HG02973 (cell line): ENCODE results near the gene BRSK2.
"Not testable (repeated sequence)": the region's sequence is repeated elsewhere in the genome, so short reads cannot be mapped to it uniquely, and the experiment has no call there.

Source experiments
- ATAC-seq: cut with Tn5 transposase; IDR thresholded peaks from one replicate; pipeline ENCODE4 v1.9.1; 2021; ENCODE audit warnings: moderate library complexity; ENCODE audit not compliant: unreplicated experiment

The BRSK2 gene

DNA sequence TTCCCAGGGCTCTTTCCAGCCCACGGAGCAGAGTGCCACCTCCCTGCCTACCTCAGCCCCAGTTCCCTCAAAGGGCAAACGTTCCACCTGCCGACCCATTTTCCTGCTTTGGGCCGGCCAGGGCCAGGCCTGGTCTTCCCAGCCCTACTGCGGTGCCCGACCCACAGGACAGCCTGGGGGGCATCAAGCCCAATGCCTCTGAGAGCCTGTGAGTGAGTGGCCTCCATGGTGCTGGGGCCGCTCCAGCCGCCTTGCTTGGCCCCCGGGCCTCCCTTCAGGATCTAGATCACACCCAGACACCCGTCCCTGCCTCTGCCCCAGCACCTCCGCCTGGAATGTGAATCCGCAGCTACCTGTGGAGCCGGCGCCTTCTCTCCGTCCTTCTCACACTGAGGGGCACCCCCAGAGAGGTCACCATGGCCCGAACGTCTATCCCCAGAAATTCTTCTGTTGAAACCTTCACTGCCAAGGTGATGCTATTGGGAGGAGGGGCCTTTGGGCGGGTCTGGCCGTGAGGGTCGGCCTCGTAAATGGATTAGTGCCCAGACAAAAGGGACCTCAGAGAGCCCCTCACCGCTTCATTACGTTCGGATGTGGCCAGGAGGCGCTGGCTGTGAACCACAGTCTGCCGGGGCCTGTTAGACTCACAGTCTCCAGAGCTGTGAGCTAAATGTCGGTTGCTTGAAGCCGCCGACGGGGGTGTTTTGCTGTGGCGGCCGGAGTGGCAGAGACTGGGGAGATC lies 36.2 kb upstream of the BRSK2 start:
- ATAC-seq: no peak

- no peak for ATAC-seq
These were observed 35.4 kb upstream of the BRSK2 start for GRCh38 chr11:1354125-1354938.

DNA sequence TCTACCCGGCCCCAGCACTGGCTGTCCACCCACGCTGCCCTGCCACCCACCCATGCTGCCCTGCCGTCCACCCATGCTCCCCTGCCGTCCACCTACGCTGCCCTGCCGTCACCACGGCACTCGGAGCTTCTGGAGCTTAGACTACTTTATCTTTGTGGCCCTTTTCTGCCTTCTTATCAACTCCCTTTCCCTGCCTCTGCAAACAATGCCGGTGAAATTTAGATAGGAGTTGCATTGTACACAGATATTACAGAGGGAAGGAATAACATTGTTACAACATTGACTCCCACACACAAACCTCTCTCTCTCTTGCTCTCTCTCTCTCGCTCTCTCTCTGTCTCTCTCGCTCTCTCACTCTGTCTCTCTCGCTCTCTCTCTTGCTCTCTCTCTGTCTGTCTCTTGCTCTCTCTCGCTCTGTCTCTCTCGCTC lies 33.7 kb upstream of the BRSK2 start:
- ATAC-seq: no peak

- no peak for ATAC-seq
These were observed 33.2 kb upstream of the BRSK2 start for GRCh38 chr11:1356478-1356960.

GRCh38 chr11:1358286-1358685 lies 31.4 kb upstream of the BRSK2 start:
- no peak for ATAC-seq

GRCh38 chr11:1358931-1359330 lies 30.8 kb upstream of the BRSK2 start:
- ATAC-seq: not testable (repeated sequence)

DNA sequence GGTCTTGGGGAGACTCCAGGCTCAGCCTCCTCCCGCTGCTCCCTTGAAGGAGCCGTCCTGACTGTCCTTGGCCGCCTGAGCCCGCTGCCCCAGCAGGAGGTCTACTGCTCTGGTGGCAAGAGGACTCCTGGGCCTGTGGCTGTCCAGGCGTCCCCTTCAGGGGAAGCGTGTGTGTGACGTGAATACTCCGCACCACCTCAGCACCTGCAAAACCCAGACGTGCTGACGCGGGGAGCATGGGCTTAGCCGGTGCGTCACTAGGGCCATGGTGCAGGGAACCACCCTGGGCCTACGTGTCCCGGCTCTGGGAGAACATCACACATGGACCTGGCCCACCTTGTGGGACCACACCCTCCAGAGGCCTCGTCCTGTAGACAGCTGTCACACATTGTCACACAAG lies 30.2 kb upstream of the BRSK2 start:
- no peak for ATAC-seq

GRCh38 chr11:1360181-1360834 lies 29.4 kb upstream of the BRSK2 start:
- ATAC-seq: no peak

DNA sequence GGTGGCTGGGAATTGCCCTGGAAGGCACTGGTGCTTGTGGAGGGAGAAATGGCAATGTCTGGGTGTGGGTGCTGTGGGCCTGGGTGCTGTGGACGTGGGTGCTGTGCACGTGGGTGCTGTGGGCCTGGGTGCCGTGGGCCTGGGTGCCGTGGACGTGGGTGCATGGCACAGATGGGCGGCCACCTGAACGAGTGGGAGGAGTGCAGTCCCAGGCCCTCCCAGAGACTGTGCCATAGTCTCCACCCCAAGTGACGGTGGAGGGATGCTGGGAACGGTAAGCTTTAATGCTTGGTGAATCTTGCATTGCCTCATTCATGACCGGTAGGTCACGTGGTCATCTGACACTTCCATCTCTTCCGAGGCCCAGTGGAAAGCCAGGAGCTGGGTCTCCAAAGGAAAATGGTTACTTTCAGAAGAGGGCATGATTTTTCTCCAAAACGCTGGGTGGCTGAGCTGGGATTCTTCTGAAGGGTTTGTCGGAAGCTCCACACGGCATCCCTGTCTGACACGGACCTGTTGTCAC lies 28.8 kb upstream of the BRSK2 start:
- no peak for ATAC-seq

GRCh38 chr11:1361882-1362281 lies 27.9 kb upstream of the BRSK2 start:
- ATAC-seq: no peak

DNA sequence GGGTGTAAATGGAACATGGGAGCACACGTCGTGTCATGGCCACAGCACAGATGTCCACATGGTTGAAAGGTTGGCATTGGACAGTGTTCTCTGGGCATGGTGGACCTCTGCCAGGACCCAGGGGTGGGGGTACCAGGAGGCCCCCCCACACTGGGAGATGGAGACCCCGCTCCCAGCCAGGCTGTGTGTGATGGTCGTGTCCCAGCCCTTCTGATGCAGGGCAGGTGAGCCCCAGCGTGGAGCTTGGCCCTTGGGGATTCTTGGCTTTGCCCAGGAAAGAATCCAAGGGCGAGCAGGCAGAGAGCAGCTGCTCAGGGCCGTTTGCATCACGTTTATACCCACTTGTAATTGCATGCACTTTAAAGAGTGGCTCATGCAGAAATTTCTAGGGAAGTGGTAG lies 22.0 kb upstream of the BRSK2 start:
- ATAC-seq: no peak

DNA sequence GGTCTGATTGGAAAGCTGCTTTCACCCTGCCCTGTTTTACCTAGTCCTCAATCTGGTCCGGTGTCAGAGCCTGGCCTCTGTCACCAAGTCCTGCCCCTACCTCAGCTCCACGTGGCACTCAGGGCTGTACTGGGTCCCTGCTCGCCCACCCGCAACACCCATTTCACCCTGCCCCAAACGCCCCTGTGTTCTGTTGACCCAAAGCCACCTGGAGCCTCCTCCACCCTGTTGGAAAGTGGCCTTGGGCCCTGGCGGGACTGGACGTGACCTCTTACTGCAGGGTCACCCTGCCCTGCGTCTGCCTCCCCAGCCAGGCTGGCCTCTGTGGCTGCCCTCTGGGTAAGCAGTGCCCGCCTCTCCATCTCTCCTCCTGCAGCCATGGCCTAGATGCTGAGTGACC lies 21.5 kb upstream of the BRSK2 start:
- ATAC-seq: no peak

GRCh38 chr11:1368966-1369365 lies 20.8 kb upstream of the BRSK2 start:
- no peak for ATAC-seq

DNA sequence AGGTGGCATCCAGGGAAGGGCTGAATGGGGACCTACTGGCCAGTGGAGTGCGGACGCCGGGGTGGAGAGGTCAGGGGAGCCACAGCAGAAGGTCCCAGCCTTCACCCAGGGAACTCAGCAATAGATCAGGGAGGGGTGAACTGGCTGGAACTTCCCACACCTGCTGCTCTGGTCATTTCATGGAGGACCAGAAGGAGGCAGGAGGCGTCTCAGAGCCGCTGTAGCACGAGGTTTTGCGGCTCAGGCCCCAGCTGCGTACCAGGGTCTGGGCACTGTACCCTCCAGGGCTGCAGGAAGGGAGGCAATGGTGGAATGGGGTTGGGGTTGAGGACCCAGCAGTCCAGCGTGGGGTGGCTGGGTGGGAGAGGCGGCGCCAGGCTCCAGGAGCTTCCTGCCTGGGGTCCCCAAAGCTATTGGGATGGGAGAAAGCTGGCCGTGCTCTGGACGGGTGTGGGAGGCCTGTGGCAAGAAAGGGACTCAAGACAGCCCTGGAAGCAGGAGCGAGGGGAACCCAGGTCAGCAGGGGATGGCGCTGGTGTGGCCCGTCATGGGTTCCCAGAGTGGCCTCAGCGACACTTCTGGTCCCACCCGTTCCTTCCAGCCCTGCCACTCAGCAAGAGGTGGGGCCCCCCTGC lies 20.2 kb upstream of the BRSK2 start:
- ATAC-seq: no peak

DNA sequence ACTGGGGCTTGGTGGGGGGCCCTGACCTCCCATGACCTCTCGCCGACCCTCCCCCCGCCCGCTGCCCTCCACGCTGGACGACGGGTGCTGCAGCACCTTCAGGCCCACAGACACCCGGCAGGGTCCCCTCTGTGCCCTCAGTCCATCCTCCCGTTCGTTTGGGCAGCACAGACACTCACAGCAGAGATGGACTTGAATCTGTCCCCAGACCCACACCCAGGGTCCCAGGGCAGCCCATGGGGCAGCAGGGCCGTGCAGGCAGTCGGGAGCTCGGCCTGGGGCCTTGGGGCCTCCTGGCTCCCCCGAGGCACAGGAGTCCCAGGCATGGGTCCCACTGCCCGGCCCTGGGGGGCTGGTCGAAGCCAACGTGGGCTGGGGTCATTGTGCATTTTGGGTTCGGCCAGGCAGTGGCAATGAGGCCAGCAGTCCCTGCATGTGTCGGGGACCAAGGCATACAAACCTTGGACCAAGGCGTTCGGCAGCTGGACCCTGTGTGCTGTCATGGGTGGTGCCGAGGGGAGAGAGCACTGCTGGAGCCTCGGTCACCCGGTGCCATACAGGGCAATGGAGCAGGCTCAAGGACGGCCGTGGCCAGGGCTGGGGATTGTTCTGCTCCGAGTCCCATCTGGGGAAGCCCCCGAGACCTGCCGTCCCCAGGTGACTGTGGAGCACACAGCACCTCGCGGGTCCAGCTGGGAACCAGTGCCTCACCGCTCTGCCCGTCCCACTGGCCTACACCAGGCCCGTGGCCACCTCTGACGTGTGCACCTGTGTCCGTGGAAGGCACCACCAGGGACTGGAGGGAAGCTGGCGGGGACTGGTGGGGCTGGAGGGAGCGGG lies 19.3 kb upstream of the BRSK2 start:
- no peak for ATAC-seq

GRCh38 chr11:1371026-1371325 lies 18.8 kb upstream of the BRSK2 start:
- no peak for ATAC-seq

DNA sequence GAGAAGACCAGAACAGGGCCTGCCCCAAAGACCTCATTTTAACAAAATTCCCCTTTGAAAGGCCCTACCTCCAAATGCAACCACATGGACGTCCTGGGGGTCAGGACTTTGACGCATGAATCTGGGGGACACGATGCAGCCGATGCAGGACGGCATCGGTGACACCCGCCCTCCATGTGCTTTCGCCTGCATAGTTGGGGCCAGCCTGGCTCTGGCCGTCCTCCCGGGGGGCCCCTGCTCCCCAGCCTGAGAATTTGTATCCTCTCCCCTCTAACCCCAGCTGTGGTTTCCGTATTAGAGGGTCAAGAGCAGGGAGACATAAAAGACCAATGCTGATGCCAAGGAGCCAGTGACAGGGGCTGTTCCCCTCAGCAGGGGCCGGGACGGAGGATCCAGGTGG lies 18.4 kb upstream of the BRSK2 start:
- no peak for ATAC-seq

GRCh38 chr11:1371836-1372465 lies 17.8 kb upstream of the BRSK2 start:
- ATAC-seq: no peak

- ATAC-seq: no peak
These were observed 17.1 kb upstream of the BRSK2 start for GRCh38 chr11:1372660-1373059.
